Peyer's patch (tissue), 4 donors: ENCODE data around the gene VWA5A. TPM values are rescaled to one million over a fixed set of nuclear protein-coding genes. Genes with fewer than 3 reads are reported as not detected.
"Not testable (repeated sequence)": the region's sequence is repeated elsewhere in the genome, so short reads cannot be mapped to it uniquely, and the experiment has no call there.

Experiments
- DNase-seq, 3 donors: peaks; one replicate each; pipeline ENCODE4 v3.0.0-alpha.2; 2017 to 2019
- H3K27ac ChIP-seq, 4 donors: fragments of 200-600 bp; sonication (generic); one replicate each; pipeline ENCODE4 v1.5.1; 2016 to 2019
- H3K27me3 ChIP-seq, 2 donors: fragments of 200-600 bp; sonication (generic); one replicate each; pipeline ENCODE4 v1.5.1; 2019
- H3K36me3 ChIP-seq, 3 donors: fragments of 200-600 bp; sonication (generic); one replicate each; pipeline ENCODE4 v1.5.1; 2016 to 2019
- H3K4me1 ChIP-seq, 4 donors: fragments of 200-600 bp; sonication (generic); one replicate each; pipeline ENCODE4 v1.5.1; 2016 to 2019
- H3K4me3 ChIP-seq, 4 donors: fragments of 200-600 bp; sonication (generic); 1 replicate in 3 of 4; 2 replicates in 1 of 4; pipeline ENCODE4 v1.5.1; 2016 to 2019; ENCODE audit warnings: mild to moderate bottlenecking in 1 of 4
- H3K9me3 ChIP-seq, 4 donors: fragments of 200-600 bp; sonication (generic); one replicate each; pipeline ENCODE4 v1.5.1; 2016 to 2019; ENCODE audit warnings: mild to moderate bottlenecking in 1 of 4
- CTCF ChIP-seq, 6 experiments: fragments of 450-650 bp in 4 of 6; fragments of 200-600 bp in 2 of 6; sonication (generic) in 1 of 6; IDR thresholded peaks; one replicate each; pipeline ENCODE4 v1.5.1; 2017 to 2019; ENCODE audit warnings: antibody characterized with exemption in 6 of 6, mild to moderate bottlenecking in 3 of 6, moderate library complexity in 1 of 6
- POLR2A ChIP-seq, 2 donors: fragments of 450-650 bp; IDR thresholded peaks; one replicate each; pipeline ENCODE4 v1.5.1; 2017; ENCODE audit warnings: antibody characterized with exemption in 2 of 2, mild to moderate bottlenecking in 2 of 2, moderate library complexity in 2 of 2
- total RNA-seq, 4 donors: library from RNA; depleted of rRNA; stranded (reverse); fragments of >200 nt; gene quantifications; one replicate each; pipeline ENCODE4 v1.1.0, GENCODE V29; 2016

Gene VWA5A
- total RNA-seq, 4 donors from 2014 or later = 45.2 to 83.4 (median 62.6) TPM

DNA sequence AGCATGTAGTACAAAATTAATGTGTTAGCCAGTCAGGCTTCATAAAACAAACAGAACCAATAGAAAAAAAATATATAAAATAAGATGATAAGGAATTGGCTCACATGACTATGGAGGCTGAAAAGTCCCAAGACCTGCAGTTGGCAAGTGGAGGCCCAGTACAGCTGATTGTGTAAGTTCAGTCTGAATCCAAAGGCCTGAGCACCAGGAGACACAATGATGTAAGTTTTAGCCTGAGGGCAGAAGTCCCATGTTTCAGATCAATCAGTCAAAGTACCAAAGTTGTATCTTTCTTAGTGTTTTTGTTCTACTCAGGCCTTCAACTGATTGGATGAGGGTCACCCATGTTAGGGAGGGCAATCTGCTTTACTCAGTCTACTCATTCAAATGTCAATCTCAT lies 53.5 kb downstream of the VWA5A start:
- Histone ChIP-seq H3K9me3 (no peaks in the 10 kb centered on the region), H3K27ac (no peak overlapping the region), H3K4me1 (no peaks in the 10 kb centered on the region), H3K4me3 (no peak overlapping the region), H3K27me3 (no peaks in the 10 kb centered on the region), H3K36me3 (no peaks in the 10 kb centered on the region)
- DNase-seq = no peak
- TF ChIP-seq CTCF (IDR thresholded peaks at IDR 0.05) = no peak
- no peak for TF ChIP-seq POLR2A (IDR thresholded peaks at IDR 0.05)

DNA sequence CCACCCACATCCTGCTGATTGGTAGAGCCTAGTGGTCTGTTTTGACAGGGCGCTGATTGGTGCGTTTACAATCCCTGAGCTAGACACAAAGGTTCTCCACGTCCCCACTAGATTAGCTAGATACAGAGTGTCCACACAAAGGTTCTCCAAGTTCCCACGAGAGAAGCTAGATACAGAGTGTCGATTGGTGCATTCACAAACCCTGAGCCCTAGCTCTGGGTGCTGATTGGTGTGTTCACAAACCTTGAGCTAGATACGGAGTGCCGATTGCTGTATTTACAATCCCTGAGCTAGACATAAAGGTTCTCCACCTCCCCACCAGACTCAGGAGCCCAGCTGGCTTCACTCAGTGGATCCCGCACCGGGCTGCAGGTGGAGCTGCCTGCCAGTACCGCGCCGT lies 55.1 kb downstream of the VWA5A start:
- H3K4me3 ChIP-seq, H3K36me3 ChIP-seq, DNase-seq, H3K27me3 ChIP-seq, H3K4me1 ChIP-seq, H3K9me3 ChIP-seq, H3K27ac ChIP-seq: not testable (repeated sequence)

DNA sequence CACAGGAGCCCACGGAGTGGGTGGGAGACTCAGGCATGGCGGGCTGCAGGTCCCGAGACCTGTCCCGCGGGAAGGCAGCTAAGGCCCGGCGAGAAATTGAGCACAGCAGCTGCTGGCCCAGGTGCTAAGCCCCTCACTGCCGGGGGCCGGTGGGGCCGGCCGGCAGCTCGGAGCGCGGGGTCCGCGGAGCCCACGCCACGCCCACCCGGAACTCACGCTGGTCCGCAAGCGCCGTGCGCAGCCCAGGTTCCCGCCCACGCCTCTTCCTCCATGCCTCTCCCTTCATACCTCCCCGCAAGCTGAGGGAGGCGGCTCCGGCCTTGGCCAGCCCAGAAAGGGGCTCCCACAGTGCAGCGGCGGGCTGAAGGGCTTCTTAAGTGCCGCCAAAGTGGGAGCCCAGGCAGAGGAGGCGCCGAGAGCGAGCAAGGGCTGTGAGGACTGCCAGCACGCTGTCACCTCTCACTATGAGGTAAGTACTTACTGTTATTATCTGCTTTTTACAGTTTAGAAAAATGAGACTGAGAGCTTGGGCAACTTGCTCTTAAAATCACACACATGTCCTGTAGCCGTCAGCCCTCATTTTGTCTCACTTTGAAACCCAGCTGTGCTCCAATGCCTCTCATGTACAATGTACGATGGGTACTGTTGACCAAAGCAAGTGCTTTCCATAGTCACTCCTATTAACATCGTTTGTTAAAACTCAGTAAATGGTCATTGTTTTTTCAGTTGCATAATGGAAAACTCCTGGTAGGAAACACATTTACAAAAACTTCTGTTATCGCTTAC lies 55.7 kb downstream of the VWA5A start:
- no peaks in the 10 kb centered on the region for H3K9me3 ChIP-seq
- TF ChIP-seq CTCF (IDR thresholded peaks at IDR 0.05) (no peak), POLR2A (IDR thresholded peaks at IDR 0.05) (no peak)
- no peak overlapping the region for H3K27ac ChIP-seq
- no peak overlapping the region for H3K4me3 ChIP-seq
- H3K36me3 ChIP-seq = no peaks in the 10 kb centered on the region
- H3K4me1 ChIP-seq = no peaks in the 10 kb centered on the region
- H3K27me3 ChIP-seq = no peaks in the 10 kb centered on the region
- DNase-seq = no peak

- H3K4me1 ChIP-seq = no peaks in the 10 kb centered on the region
- H3K4me3 ChIP-seq = no peak overlapping the region
- H3K36me3 ChIP-seq = no peaks in the 10 kb centered on the region
- no peak for TF ChIP-seq CTCF (IDR thresholded peaks at IDR 0.05)
- no peak for TF ChIP-seq POLR2A (IDR thresholded peaks at IDR 0.05)
- H3K9me3 ChIP-seq = no peaks in the 10 kb centered on the region
- no peaks in the 10 kb centered on the region for H3K27me3 ChIP-seq
- DNase-seq = no peak
- no peak overlapping the region for H3K27ac ChIP-seq
Measured at GRCh38 chr11:124172101-124172500, 56.9 kb downstream of the VWA5A start.

DNA sequence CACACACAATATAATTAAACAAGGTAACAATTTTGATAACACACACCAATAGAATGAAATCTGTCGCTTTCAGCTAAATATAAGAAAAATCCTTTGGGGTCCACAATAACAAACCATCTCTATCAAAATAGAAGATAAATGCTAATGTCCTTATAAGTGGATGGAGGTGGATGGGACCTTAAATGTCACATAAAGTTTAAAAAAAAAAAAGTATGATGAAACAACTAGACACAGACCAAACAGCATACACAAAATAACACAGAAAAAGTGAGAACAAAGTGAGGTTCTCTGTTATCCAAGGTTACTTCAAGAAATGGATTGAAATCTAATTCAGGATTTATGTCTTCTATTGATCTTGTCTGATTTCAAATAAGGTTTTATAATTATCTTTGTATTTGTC lies 57.3 kb downstream of the VWA5A start:
- H3K36me3 ChIP-seq = no peaks in the 10 kb centered on the region
- no peak overlapping the region for H3K27ac ChIP-seq
- H3K9me3 ChIP-seq = no peaks in the 10 kb centered on the region
- H3K4me1 ChIP-seq = no peaks in the 10 kb centered on the region
- no peaks in the 10 kb centered on the region for H3K27me3 ChIP-seq
- TF ChIP-seq POLR2A (IDR thresholded peaks at IDR 0.05) (no peak), CTCF (IDR thresholded peaks at IDR 0.05) (no peak)
- no peak overlapping the region for H3K4me3 ChIP-seq
- no peak for DNase-seq

GRCh38 chr11:124174001-124174583 lies 58.8 kb downstream of the VWA5A start:
- Histone ChIP-seq H3K9me3 (no peaks in the 10 kb centered on the region), H3K4me3 (no peak overlapping the region), H3K4me1 (no peaks in the 10 kb centered on the region), H3K27ac (no peak overlapping the region), H3K27me3 (no peaks in the 10 kb centered on the region), H3K36me3 (no peaks in the 10 kb centered on the region)
- TF ChIP-seq CTCF (IDR thresholded peaks at IDR 0.05) (no peak), POLR2A (IDR thresholded peaks at IDR 0.05) (no peak)
- DNase-seq = no peak
